Measurements from ENCODE around the gene FAM107B. TPM values are rescaled to one million over a fixed set of nuclear protein-coding genes. Genes with fewer than 3 reads are reported as not detected.

The FAM107B gene
- polyA plus RNA-seq, 3 donors from 2014 or later, result 240 to 338 (median 268) TPM

DNA sequence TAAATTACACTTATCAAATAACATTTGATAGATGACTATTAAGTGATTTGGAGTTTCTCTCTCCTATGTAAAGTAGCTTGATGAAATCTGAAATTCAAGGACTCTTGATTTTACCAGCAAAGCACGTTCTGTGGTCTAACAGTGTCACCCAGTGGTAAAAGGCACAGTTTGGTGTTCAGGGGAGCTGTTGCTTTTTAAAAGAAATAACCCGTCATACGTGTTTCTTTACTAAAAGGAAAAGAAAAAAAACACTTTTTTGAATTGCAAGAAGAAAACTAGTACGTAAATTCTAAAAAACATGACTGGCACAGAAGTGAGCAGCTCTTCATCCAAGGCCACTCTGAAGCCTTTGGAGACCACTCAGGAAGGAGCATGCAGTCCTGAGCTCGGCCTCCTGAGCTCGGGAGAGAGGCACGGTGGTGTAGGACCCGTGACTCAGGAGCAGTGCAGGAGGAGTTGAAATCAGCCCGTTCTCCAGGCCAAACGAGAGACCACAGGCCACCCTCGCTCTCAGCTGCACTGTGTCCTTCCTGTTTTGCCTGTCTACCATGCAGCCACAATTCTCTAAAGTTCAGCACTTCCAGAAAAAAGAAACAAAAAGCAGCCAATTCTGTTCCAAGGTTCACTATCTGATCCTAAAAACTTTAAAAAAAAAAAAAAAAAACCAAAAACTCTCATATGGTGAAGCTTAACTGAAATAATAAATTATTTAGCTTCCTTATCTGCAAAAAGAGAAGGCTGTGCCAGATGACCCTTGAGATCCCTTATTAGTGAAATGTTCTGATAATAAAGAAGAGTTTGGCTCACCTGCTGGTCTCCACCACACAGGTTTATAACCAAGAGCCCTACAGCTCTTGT, 231.4 kb downstream of the FAM107B start:
- Mint-ChIP-seq H3K4me1 (peaks cover 75 to 94% of the 10 kb centered on the region in 2 donors), H3K4me3 (peak overlapping the region; percentile 67 to 80 (median 77)), H3K9me3 (peaks cover 0 to 2% (median 0%) of the 10 kb centered on the region in 6 donors), H3K27ac (peak overlapping the region; percentile 66 to 90 (median 88)), H3K27me3 (ENCODE audit: low read depth in 3 of 3) (peaks cover 0 to 1% (median 0%) of the 10 kb centered on the region in 3 donors), H3K36me3 (peaks cover 0 to 15% (median 8%) of the 10 kb centered on the region in 3 donors)
- DNase-seq, result peak; percentile 48 to 61 (median 57)

DNA sequence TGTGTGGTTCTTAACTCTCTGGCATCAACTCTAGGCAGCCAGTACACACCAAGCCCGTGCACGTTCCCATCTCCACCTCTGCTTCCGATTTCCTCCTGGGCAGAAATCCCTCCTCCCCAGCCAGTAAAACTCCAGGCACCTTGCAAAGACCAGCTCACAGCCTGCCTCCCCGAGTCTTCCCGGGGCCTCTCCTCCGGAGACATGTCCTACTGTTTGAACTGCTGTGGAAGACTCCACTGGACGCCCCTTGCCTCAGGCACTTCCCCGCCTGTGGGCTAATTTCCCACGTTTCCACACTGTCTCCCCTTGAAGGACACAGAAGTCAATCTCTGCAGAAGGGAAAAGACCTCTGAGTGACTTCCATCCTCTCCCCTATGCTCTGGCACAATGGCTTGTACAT, 233.3 kb downstream of the FAM107B start:
- Mint-ChIP-seq H3K27ac (peak overlapping the region; percentile 65 to 89 (median 82)), H3K4me3 (peak overlapping the region in 2 of 5 donors; percentile 8 to 41), H3K36me3 (peaks cover 0 to 15% (median 8%) of the 10 kb centered on the region in 3 donors), H3K27me3 (ENCODE audit: low read depth in 3 of 3) (peaks cover 0 to 1% (median 0%) of the 10 kb centered on the region in 3 donors), H3K9me3 (no peaks in the 10 kb centered on the region), H3K4me1 (peaks cover 76 to 95% of the 10 kb centered on the region in 2 donors)
- DNase-seq, result no peak

DNA sequence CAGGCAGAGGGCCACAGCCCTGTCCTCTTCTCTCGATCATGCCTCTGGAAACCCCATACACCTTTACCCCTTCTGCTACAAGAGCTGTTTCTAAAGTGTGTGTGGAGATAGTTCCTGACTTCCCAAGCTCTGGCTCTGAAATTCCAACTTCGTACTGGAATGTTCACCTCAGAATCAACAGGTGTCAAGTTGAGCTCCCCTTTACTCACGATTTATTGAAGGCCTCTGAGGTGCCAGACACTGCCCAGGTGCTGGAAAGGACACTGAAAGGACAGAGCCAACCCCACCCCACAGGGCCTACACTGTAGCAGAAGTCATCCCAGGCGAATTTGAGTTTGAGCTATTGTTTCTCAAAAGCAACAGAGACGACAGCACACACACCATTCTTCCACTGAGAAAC, 234.1 kb downstream of the FAM107B start:
- no peak for DNase-seq
- Mint-ChIP-seq H3K4me1 (peaks cover 77 to 89% of the 10 kb centered on the region in 2 donors), H3K27ac (peak overlapping the region; percentile 65 to 89 (median 82)), H3K9me3 (no peaks in the 10 kb centered on the region), H3K36me3 (peaks cover 0 to 15% (median 8%) of the 10 kb centered on the region in 3 donors), H3K4me3 (peak overlapping the region in 1 of 5 donors; percentile 21), H3K27me3 (ENCODE audit: low read depth in 3 of 3) (peaks cover 0 to 1% (median 0%) of the 10 kb centered on the region in 3 donors)

DNA sequence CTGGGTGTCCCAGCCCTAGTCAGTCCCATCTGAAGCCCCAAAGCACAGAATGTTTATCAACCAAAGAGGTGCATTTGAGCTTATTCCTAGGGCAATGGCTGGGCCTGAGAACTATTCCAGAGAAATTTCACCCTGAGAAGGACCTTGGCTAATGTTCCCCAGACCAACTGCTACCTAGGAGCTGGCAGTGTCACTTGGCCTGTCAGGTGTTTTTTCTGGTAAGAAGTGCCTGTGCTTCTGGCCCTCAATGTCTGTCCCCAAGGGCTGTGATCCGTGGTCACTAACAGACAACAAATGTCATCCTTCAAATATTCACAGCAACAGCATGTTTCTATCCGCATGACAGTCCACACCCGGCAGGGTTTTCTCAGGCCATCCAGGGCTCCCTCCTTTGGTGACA, 234.6 kb downstream of the FAM107B start:
- peaks cover 0 to 19% (median 8%) of the 10 kb centered on the region in 3 donors for H3K36me3 Mint-ChIP-seq
- peaks cover 0 to 1% (median 0%) of the 10 kb centered on the region in 3 donors for H3K27me3 Mint-ChIP-seq (ENCODE audit: low read depth in 3 of 3)
- H3K4me3 Mint-ChIP-seq, result no peak overlapping the region
- DNase-seq, result no peak
- no peaks in the 10 kb centered on the region for H3K9me3 Mint-ChIP-seq
- peak overlapping the region; percentile 65 to 89 (median 82) for H3K27ac Mint-ChIP-seq
- H3K4me1 Mint-ChIP-seq, result peaks cover 77 to 89% of the 10 kb centered on the region in 2 donors

DNA sequence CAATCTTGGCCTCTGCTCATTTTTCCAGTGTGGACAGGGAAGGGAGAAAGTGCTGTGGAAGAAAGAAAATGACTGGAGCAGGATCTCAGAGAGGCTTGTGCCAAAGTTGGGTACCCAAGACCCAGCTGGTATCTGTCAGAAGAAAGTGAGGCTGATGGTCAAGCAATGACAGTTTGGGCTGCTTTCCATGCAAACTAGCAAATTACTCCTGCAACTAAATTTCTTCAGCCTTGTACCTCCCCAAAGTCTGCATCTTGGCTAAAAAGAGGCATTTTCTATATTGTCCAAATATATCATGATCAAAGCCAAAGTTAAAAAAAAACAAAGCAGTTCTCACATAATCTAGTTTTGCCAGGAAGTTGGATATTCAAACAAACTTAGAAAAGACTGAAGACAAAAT, 235.5 kb downstream of the FAM107B start:
- DNase-seq, result no peak
- H3K4me3 Mint-ChIP-seq, result peak overlapping the region in 1 of 5 donors; percentile 7
- H3K9me3 Mint-ChIP-seq, result no peaks in the 10 kb centered on the region
- peaks cover 79 to 89% of the 10 kb centered on the region in 2 donors for H3K4me1 Mint-ChIP-seq
- H3K27me3 Mint-ChIP-seq (ENCODE audit: low read depth in 3 of 3), result peaks cover 0 to 1% (median 0%) of the 10 kb centered on the region in 3 donors
- H3K36me3 Mint-ChIP-seq, result peaks cover 6 to 25% (median 8%) of the 10 kb centered on the region in 3 donors
- peak overlapping the region; percentile 72 to 86 (median 82) for H3K27ac Mint-ChIP-seq

DNA sequence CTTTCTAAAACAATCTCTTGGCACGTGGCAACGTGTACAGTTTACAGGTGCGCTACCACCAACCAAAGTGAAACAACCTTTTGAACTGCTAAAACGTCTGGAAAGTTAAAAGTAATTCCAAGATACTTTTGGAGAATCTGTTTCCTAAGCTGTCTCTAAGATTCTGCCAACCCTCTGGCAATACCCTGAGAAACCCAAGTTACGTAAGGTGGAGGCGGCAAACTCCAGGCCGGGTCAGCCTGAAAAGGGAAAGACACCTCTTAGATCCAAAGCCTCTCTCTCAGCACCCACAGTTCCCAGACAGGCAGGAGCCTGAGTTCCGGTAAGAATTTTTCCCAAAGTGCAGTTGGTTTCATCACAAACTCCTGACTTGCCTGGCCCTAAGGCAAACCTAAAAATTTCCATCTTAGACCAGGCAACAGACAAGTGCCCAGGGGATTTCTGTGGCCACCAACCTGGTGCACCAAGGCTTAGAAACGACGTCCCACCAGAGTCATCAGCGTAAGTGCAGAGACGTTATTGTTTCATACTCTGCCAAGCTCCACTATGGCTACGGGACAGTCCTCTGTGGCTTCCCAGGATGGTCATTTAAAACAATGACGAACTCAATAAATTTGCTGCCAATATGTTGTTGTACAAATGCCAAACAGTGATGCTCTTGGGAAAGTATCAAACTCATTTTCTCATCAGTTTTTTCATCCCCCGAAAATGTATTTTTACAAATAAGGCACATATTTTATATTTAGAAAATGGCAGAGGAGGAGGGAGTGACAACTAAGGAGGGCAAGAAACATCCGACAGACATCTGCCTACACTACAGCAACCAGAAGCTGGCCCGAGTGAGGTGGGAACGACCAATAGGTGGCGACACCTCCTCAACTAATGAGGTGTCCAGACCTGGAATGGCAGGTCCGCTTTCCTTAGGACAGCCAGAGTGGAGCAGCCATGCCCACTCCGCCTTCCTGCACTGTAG, 238.2 kb downstream of the FAM107B start:
- H3K27me3 Mint-ChIP-seq (ENCODE audit: low read depth in 3 of 3), result peaks cover 0 to 1% (median 0%) of the 10 kb centered on the region in 3 donors
- no peak overlapping the region for H3K4me3 Mint-ChIP-seq
- peak; percentile 27 to 44 (median 35) for DNase-seq
- peak overlapping the region; percentile 37 to 75 (median 54) for H3K27ac Mint-ChIP-seq
- peaks cover 81 to 91% of the 10 kb centered on the region in 2 donors for H3K4me1 Mint-ChIP-seq
- peaks cover 6 to 39% (median 8%) of the 10 kb centered on the region in 3 donors for H3K36me3 Mint-ChIP-seq
- H3K9me3 Mint-ChIP-seq, result no peaks in the 10 kb centered on the region

DNA sequence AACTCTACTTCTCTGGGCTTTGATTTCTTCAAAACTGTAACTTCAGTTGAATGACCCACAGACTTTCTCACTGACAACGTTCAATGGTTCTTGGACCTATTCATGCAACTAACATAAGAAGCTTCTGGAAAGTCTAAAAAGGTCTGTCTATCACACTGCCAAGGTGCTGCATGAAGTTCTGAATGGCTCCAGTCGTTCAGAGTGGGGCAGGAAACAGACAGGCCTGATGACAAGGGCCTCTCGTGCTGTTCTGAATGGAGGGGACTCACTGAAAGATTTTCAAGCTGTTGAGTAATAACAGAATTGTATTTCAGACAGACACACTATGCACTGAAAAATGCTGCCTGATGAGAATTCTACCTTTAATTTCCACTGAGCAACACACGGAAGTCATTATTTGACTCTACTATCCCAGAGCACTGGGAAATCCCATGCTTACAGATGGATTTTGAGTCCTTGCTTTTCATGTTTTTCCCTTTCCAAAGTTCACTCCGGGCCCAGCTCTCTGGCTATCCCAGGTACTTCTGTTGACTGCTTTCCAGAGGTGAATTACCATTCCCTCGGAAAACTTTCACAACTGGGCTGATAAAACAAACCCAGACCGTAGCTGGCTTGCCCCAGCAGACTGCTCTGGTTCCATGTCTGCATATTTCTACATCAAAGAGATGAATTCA, 239.1 kb downstream of the FAM107B start:
- Mint-ChIP-seq H3K27ac (peak overlapping the region; percentile 1 to 69 (median 51)), H3K36me3 (peaks cover 0 to 30% (median 6%) of the 10 kb centered on the region in 3 donors), H3K4me3 (no peak overlapping the region), H3K4me1 (peaks cover 80 to 91% of the 10 kb centered on the region in 2 donors), H3K9me3 (no peaks in the 10 kb centered on the region), H3K27me3 (ENCODE audit: low read depth in 3 of 3) (peaks cover 0 to 1% (median 0%) of the 10 kb centered on the region in 3 donors)
- DNase-seq, result no peak

DNA sequence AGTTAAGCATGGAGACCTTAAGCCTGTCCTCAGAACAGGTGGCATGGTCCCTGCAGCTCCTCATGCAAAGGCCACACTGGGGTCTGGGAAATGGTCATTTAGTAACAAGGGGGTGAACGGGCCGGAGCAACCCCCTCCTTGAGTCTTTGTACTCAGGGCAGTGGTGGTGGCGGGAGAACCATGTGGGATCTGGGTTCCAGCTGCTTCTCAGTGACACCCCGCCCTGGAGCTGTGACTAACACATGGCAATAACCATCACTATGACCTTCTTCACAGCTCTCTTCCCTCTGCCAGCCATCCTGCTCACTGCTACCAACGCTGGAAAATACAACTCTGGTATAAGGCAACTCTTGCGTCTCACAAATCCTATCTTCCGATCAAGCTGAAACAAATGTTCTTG, 240.5 kb downstream of the FAM107B start:
- Mint-ChIP-seq H3K36me3 (peaks cover under 1 to 36% (median 6%) of the 10 kb centered on the region in 3 donors), H3K4me1 (peaks cover 78 to 91% of the 10 kb centered on the region in 2 donors), H3K9me3 (peaks cover 0 to 2% (median 0%) of the 10 kb centered on the region in 6 donors), H3K27me3 (ENCODE audit: low read depth in 3 of 3) (peaks cover 0 to 1% (median 0%) of the 10 kb centered on the region in 3 donors), H3K27ac (peak overlapping the region in 5 of 6 donors; percentile 35 to 72 (median 36)), H3K4me3 (no peak overlapping the region)
- DNase-seq, result no peak

DNA sequence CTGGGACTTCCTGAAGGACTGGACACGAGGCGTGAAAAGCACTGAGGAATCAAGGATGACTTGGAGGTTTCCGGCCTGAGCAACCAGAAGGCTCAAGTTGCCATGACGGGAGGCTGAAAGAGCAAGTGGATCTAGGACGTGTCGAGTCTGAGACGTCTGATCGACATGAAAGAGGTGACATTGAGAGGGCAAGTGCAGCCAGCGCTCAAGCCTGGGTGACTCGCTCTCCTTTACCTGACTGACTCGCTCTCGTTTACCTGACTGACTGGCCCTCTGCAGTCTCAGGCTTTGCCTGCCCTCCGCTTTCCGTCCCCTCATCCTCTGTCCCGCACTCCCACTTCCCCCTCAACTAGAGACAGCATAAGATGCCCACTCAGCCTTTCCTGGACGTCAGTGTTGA, 241.4 kb downstream of the FAM107B start:
- peaks cover 0 to 2% (median 0%) of the 10 kb centered on the region in 6 donors for H3K9me3 Mint-ChIP-seq
- no peak for DNase-seq
- H3K4me1 Mint-ChIP-seq, result peaks cover 80 to 91% of the 10 kb centered on the region in 2 donors
- no peak overlapping the region for H3K4me3 Mint-ChIP-seq
- H3K27ac Mint-ChIP-seq, result peak overlapping the region in 2 of 6 donors; percentile 46 to 72
- peaks cover 5 to 45% (median 6%) of the 10 kb centered on the region in 3 donors for H3K36me3 Mint-ChIP-seq
- H3K27me3 Mint-ChIP-seq (ENCODE audit: low read depth in 3 of 3), result peaks cover 0 to 1% (median 0%) of the 10 kb centered on the region in 3 donors

DNA sequence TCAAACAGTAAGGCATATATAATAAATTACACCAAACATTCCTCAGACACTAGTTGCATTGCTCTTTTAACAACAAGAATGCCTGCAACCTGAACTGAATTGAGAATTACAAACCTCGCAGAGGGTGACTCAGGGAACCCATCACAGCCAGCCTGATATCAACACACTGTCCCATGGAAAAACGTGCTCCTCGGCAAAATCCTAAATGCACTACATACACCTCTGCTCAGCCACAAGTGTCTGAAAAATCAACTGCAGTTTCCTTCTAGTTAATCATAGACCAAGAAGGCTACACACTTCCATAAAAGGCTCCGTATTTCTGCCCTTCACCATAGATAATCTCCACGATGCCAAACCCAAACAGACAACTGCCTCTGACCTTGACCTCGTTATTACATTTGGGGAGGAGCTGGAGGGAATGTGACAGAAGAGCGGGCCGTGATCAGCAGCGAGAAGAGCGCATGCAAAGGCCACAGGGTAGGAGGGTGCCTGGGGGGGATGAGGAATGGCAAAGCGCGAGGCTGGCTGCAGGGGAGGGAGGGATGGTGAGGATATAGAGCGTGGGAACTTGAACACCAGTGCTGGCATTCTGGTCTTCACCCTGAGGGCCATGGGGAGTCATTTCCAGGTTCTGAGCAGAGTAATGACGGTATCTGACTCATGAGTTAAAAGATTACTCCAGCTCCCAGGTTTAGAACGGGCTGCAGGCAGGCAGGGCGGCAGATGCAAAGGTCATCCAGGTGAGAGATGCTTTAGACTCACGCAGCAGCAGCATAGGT, 242.0 kb downstream of the FAM107B start:
- Mint-ChIP-seq H3K4me1 (peaks cover 83 to 92% of the 10 kb centered on the region in 2 donors), H3K4me3 (peak overlapping the region in 1 of 5 donors; percentile 12), H3K9me3 (peaks cover 0 to 2% (median 0%) of the 10 kb centered on the region in 6 donors), H3K27me3 (ENCODE audit: low read depth in 3 of 3) (peaks cover 0 to 1% (median 0%) of the 10 kb centered on the region in 3 donors), H3K36me3 (peaks cover 5 to 46% (median 6%) of the 10 kb centered on the region in 3 donors), H3K27ac (peak overlapping the region in 5 of 6 donors; percentile 40 to 68 (median 58))
- no peak for DNase-seq

DNA sequence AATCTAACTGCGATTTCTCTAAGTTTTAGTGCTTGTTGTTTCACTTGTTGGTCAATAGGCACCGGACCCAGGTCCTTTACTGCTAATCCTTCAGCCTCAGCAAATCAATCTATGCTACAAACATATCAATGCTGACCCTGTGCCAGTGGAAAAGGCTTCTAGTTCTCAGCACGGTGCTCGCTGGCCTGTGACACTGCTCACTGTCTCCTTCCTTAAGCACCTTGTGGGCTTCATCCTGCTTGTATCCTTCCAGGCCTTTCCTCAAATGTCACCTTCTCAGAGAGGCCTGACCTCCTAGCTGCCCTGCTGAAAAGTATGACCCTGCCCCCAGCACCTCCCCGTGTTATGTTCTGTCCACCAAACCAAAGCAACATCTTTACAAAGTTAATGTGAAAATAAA, 242.7 kb downstream of the FAM107B start:
- Mint-ChIP-seq H3K36me3 (peaks cover 8 to 51% (median 10%) of the 10 kb centered on the region in 3 donors), H3K9me3 (peaks cover 0 to 2% (median 0%) of the 10 kb centered on the region in 6 donors), H3K27ac (peak overlapping the region; percentile 13 to 86 (median 63)), H3K27me3 (ENCODE audit: low read depth in 3 of 3) (peaks cover 0 to 1% (median 0%) of the 10 kb centered on the region in 3 donors), H3K4me3 (peak overlapping the region in 2 of 5 donors; percentile 2 to 10), H3K4me1 (peaks cover 83 to 92% of the 10 kb centered on the region in 2 donors)
- DNase-seq, result no peak

DNA sequence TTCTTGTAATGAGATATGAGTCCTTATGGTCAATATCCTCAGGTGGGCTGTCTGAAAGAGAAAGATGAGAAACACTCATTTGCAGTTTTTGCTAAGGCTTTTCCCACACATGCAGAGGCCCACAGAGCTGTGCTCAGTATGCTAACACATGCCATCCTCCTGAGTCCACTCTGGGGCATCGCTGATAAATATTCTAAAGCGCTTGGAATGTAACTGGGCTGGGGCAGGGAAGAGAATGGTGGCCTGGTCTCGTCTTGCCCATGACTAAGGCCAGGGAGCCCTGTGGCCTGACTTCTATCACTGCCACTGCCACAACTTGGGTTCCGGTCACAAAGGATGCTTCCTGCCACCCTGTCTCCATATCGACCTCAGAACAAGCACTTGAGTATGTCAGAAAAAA, 244.2 kb downstream of the FAM107B start:
- Mint-ChIP-seq H3K9me3 (peaks cover 0 to 2% (median 0%) of the 10 kb centered on the region in 6 donors), H3K36me3 (peaks cover 10 to 55% (median 11%) of the 10 kb centered on the region in 3 donors), H3K27me3 (ENCODE audit: low read depth in 3 of 3) (peaks cover 0 to 2% (median 1%) of the 10 kb centered on the region in 3 donors), H3K4me3 (no peak overlapping the region), H3K4me1 (peaks cover 82 to 95% of the 10 kb centered on the region in 2 donors), H3K27ac (peak overlapping the region in 5 of 6 donors; percentile 57 to 75 (median 63))
- DNase-seq, result no peak

Data from immature natural killer cell (primary cell).